ENCODE results near the gene RASGRF2. TPM values are rescaled to one million over a fixed set of nuclear protein-coding genes. Genes with fewer than 3 reads are reported as not detected.

The RASGRF2 gene
- total RNA-seq, 1 experiment from 2014 or later, result 19.4 TPM

GRCh38 chr5:80935811-80936385, 24.3 kb upstream of the RASGRF2 start:
- H3K4me3 ChIP-seq (ENCODE audit: low read length), result no peak overlapping the region
- no peaks in the 10 kb centered on the region for H4K20me1 ChIP-seq (ENCODE audit: insufficient read depth, low read depth, low read length)
- no peak overlapping the region for H3K4me2 ChIP-seq (ENCODE audit: low read depth, low read length, poor library complexity, severe bottlenecking)
- H3K27me3 ChIP-seq (ENCODE audit: low read length), result no peaks in the 10 kb centered on the region
- no peaks in the 10 kb centered on the region for H3K79me2 ChIP-seq (ENCODE audit: low read length)
- H2AFZ ChIP-seq (ENCODE audit: low read length), result no peak overlapping the region; the same call in 1 of the 2 replicates
- H3K4me1 ChIP-seq (ENCODE audit: low read length), result peaks cover 9% of the 10 kb centered on the region
- H3K27ac ChIP-seq (ENCODE audit: low read length), result no peak overlapping the region
- H3K9me3 ChIP-seq (ENCODE audit: low read length), result no peaks in the 10 kb centered on the region
- no peaks in the 10 kb centered on the region for H3K36me3 ChIP-seq (ENCODE audit: insufficient read depth, low read length)
- no peaks in the 10 kb centered on the region for H3K9me2 ChIP-seq (replicated peaks; ENCODE audit: insufficient read depth, low read length)
- peak; percentile 53 for DNase-seq
- H3K9ac ChIP-seq (ENCODE audit: low read length), result no peak overlapping the region

- no peak overlapping the region for H3K27ac ChIP-seq (ENCODE audit: low read length)
- H4K20me1 ChIP-seq (ENCODE audit: insufficient read depth, low read depth, low read length), result no peaks in the 10 kb centered on the region
- H3K79me2 ChIP-seq (ENCODE audit: low read length), result no peaks in the 10 kb centered on the region
- no peaks in the 10 kb centered on the region for H3K27me3 ChIP-seq (ENCODE audit: low read length)
- H3K4me1 ChIP-seq (ENCODE audit: low read length), result peaks cover 9% of the 10 kb centered on the region
- H3K9me2 ChIP-seq (replicated peaks; ENCODE audit: insufficient read depth, low read length), result no peaks in the 10 kb centered on the region
- no peaks in the 10 kb centered on the region for H3K36me3 ChIP-seq (ENCODE audit: insufficient read depth, low read length)
- no peak overlapping the region for H3K4me2 ChIP-seq (ENCODE audit: low read depth, low read length, poor library complexity, severe bottlenecking)
- no peak overlapping the region for H3K9ac ChIP-seq (ENCODE audit: low read length)
- H3K9me3 ChIP-seq (ENCODE audit: low read length), result no peaks in the 10 kb centered on the region
- no peak for DNase-seq
- no peak overlapping the region for H2AFZ ChIP-seq (ENCODE audit: low read length)
- no peak overlapping the region for H3K4me3 ChIP-seq (ENCODE audit: low read length)
Observed at GRCh38 chr5:80936881-80937280, 23.3 kb upstream of the RASGRF2 start.

GRCh38 chr5:80937584-80938356, 22.4 kb upstream of the RASGRF2 start:
- no peaks in the 10 kb centered on the region for H3K36me3 ChIP-seq (ENCODE audit: insufficient read depth, low read length)
- no peaks in the 10 kb centered on the region for H3K9me3 ChIP-seq (ENCODE audit: low read length)
- H3K4me1 ChIP-seq (ENCODE audit: low read length), result peaks cover 3% of the 10 kb centered on the region
- H3K27me3 ChIP-seq (ENCODE audit: low read length), result no peaks in the 10 kb centered on the region
- no peak overlapping the region for H2AFZ ChIP-seq (ENCODE audit: low read length)
- DNase-seq, result no peak
- H3K4me3 ChIP-seq (ENCODE audit: low read length), result no peak overlapping the region
- H3K27ac ChIP-seq (ENCODE audit: low read length), result no peak overlapping the region
- H3K9me2 ChIP-seq (replicated peaks; ENCODE audit: insufficient read depth, low read length), result no peaks in the 10 kb centered on the region
- H3K4me2 ChIP-seq (ENCODE audit: low read depth, low read length, poor library complexity, severe bottlenecking), result no peak overlapping the region
- H3K9ac ChIP-seq (ENCODE audit: low read length), result no peak overlapping the region
- no peaks in the 10 kb centered on the region for H4K20me1 ChIP-seq (ENCODE audit: insufficient read depth, low read depth, low read length)
- no peaks in the 10 kb centered on the region for H3K79me2 ChIP-seq (ENCODE audit: low read length)

- H3K9me3 ChIP-seq (ENCODE audit: low read length), result no peaks in the 10 kb centered on the region
- no peak overlapping the region for H3K9ac ChIP-seq (ENCODE audit: low read length)
- no peak overlapping the region for H3K27ac ChIP-seq (ENCODE audit: low read length)
- no peaks in the 10 kb centered on the region for H3K9me2 ChIP-seq (replicated peaks; ENCODE audit: insufficient read depth, low read length)
- H3K4me2 ChIP-seq (ENCODE audit: low read depth, low read length, poor library complexity, severe bottlenecking), result no peak overlapping the region
- no peak overlapping the region for H2AFZ ChIP-seq (ENCODE audit: low read length)
- no peak overlapping the region for H3K4me3 ChIP-seq (ENCODE audit: low read length)
- no peaks in the 10 kb centered on the region for H3K4me1 ChIP-seq (ENCODE audit: low read length)
- no peaks in the 10 kb centered on the region for H3K79me2 ChIP-seq (ENCODE audit: low read length)
- H3K27me3 ChIP-seq (ENCODE audit: low read length), result no peaks in the 10 kb centered on the region
- no peak for DNase-seq
- H3K36me3 ChIP-seq (ENCODE audit: insufficient read depth, low read length), result no peaks in the 10 kb centered on the region
- no peaks in the 10 kb centered on the region for H4K20me1 ChIP-seq (ENCODE audit: insufficient read depth, low read depth, low read length)
Observed at GRCh38 chr5:80941496-80941895, 18.7 kb upstream of the RASGRF2 start.

GRCh38 chr5:80951366-80951765, 8.8 kb upstream of the RASGRF2 start:
- Histone ChIP-seq H3K4me1 (ENCODE audit: low read length) (peaks cover 21% of the 10 kb centered on the region), H3K4me2 (ENCODE audit: low read depth, low read length, poor library complexity, severe bottlenecking) (no peak overlapping the region), H3K27me3 (ENCODE audit: low read length) (no peaks in the 10 kb centered on the region), H3K79me2 (ENCODE audit: low read length) (no peaks in the 10 kb centered on the region), H3K9ac (ENCODE audit: low read length) (no peak overlapping the region), H3K9me2 (replicated peaks; ENCODE audit: insufficient read depth, low read length) (no peaks in the 10 kb centered on the region), H3K4me3 (ENCODE audit: low read length) (no peak overlapping the region), H3K36me3 (ENCODE audit: insufficient read depth, low read length) (no peaks in the 10 kb centered on the region), H3K9me3 (ENCODE audit: low read length) (no peaks in the 10 kb centered on the region), H4K20me1 (ENCODE audit: insufficient read depth, low read depth, low read length) (no peaks in the 10 kb centered on the region), H2AFZ (ENCODE audit: low read length) (no peak overlapping the region), H3K27ac (ENCODE audit: low read length) (no peak overlapping the region)
- DNase-seq, result no peak

GRCh38 chr5:80953587-80953986, 6.6 kb upstream of the RASGRF2 start:
- no peak overlapping the region for H3K27ac ChIP-seq (ENCODE audit: low read length)
- no peak overlapping the region for H2AFZ ChIP-seq (ENCODE audit: low read length)
- H3K36me3 ChIP-seq (ENCODE audit: insufficient read depth, low read length), result no peaks in the 10 kb centered on the region
- H3K9ac ChIP-seq (ENCODE audit: low read length), result no peak overlapping the region
- H3K27me3 ChIP-seq (ENCODE audit: low read length), result no peaks in the 10 kb centered on the region
- H4K20me1 ChIP-seq (ENCODE audit: insufficient read depth, low read depth, low read length), result no peaks in the 10 kb centered on the region
- no peaks in the 10 kb centered on the region for H3K9me3 ChIP-seq (ENCODE audit: low read length)
- DNase-seq, result no peak
- H3K79me2 ChIP-seq (ENCODE audit: low read length), result no peaks in the 10 kb centered on the region
- no peak overlapping the region for H3K4me2 ChIP-seq (ENCODE audit: low read depth, low read length, poor library complexity, severe bottlenecking)
- H3K4me1 ChIP-seq (ENCODE audit: low read length), result peaks cover 43% of the 10 kb centered on the region
- no peak overlapping the region for H3K4me3 ChIP-seq (ENCODE audit: low read length)
- no peaks in the 10 kb centered on the region for H3K9me2 ChIP-seq (replicated peaks; ENCODE audit: insufficient read depth, low read length)

- Histone ChIP-seq H3K27me3 (ENCODE audit: low read length) (no peaks in the 10 kb centered on the region), H3K27ac (ENCODE audit: low read length) (peak overlapping the region; percentile 33; the same call in 1 of the 2 replicates), H3K79me2 (ENCODE audit: low read length) (peaks cover 6% of the 10 kb centered on the region), H3K4me1 (ENCODE audit: low read length) (peaks cover 56% of the 10 kb centered on the region), H3K9ac (ENCODE audit: low read length) (no peak overlapping the region; the same call in 1 of the 2 replicates), H3K9me2 (replicated peaks; ENCODE audit: insufficient read depth, low read length) (no peaks in the 10 kb centered on the region), H2AFZ (ENCODE audit: low read length) (0 out of 2 replicates have a peak overlapping the region, but pooled peaks have one; percentile 4), H3K36me3 (ENCODE audit: insufficient read depth, low read length) (no peaks in the 10 kb centered on the region), H3K9me3 (ENCODE audit: low read length) (no peaks in the 10 kb centered on the region), H3K4me2 (ENCODE audit: low read depth, low read length, poor library complexity, severe bottlenecking) (peak overlapping the region; percentile 57), H4K20me1 (ENCODE audit: insufficient read depth, low read depth, low read length) (no peaks in the 10 kb centered on the region), H3K4me3 (ENCODE audit: low read length) (peak overlapping the region; percentile 31; the same call in 1 of the 2 replicates)
- peak; percentile 82 for DNase-seq
Observed at GRCh38 chr5:80955082-80955590, 5.0 kb upstream of the RASGRF2 start.

- Histone ChIP-seq H2AFZ (ENCODE audit: low read length) (peak overlapping the region; percentile 49; the same call in 1 of the 2 replicates), H3K27ac (ENCODE audit: low read length) (peak overlapping the region; percentile 98), H4K20me1 (ENCODE audit: insufficient read depth, low read depth, low read length) (no peaks in the 10 kb centered on the region), H3K27me3 (ENCODE audit: low read length) (no peaks in the 10 kb centered on the region), H3K9me2 (replicated peaks; ENCODE audit: insufficient read depth, low read length) (no peaks in the 10 kb centered on the region), H3K36me3 (ENCODE audit: insufficient read depth, low read length) (no peaks in the 10 kb centered on the region), H3K4me3 (ENCODE audit: low read length) (0 out of 2 replicates have a peak overlapping the region, but pooled peaks have one; percentile 31), H3K4me1 (ENCODE audit: low read length) (peaks cover 59% of the 10 kb centered on the region), H3K4me2 (ENCODE audit: low read depth, low read length, poor library complexity, severe bottlenecking) (peak overlapping the region; percentile 57), H3K9me3 (ENCODE audit: low read length) (no peaks in the 10 kb centered on the region), H3K9ac (ENCODE audit: low read length) (no peak overlapping the region), H3K79me2 (ENCODE audit: low read length) (peaks cover 6% of the 10 kb centered on the region)
- DNase-seq, result no peak
Observed at GRCh38 chr5:80956272-80956671, 3.9 kb upstream of the RASGRF2 start.
